ENCODE results near the gene CCT3. TPM values are rescaled to one million over a fixed set of nuclear protein-coding genes. Genes with fewer than 3 reads are reported as not detected.

Gene CCT3
- total and polyA plus RNA-seq, 2 experiments from 2014 or later: 405 to 618 TPM

- no peak for TF ChIP-seq ETS1 (IDR thresholded peaks at IDR 0.05)
These were observed 69.8 kb downstream of the CCT3 start (continued) for GRCh38 chr1:156268336-156268735.

GRCh38 chr1:156266051-156266450, 72.0 kb downstream of the CCT3 start:
- Histone ChIP-seq H3K4me1 (ENCODE audit: insufficient read depth) (no peaks in the 10 kb centered on the region), H3K27me3 (ENCODE audit: insufficient read depth) (no peaks in the 10 kb centered on the region), H3K9me2 (ENCODE audit: insufficient read depth) (no peaks in the 10 kb centered on the region), H3K27ac (ENCODE audit: low read depth) (no peak overlapping the region), H4K20me1 (replicated peaks; ENCODE audit: insufficient read depth) (peaks cover 24% of the 10 kb centered on the region), H3K4me3 (no peak overlapping the region), H2AFZ (no peak overlapping the region), H3F3A (replicated peaks; ENCODE audit: low read depth) (peaks cover 21% of the 10 kb centered on the region; the same call in 1 of the 2 replicates), H3K4me2 (no peak overlapping the region), H3K36me3 (ENCODE audit: insufficient read depth) (peaks cover 74% of the 10 kb centered on the region), H3K79me2 (replicated peaks; ENCODE audit: insufficient read depth) (no peaks in the 10 kb centered on the region)
- ATAC-seq (no peak), DNase-seq (ENCODE audit: low spot score) (no peak)
- Mint-ChIP-seq H3K36me3 (ENCODE audit: low read depth) (peaks cover 80% of the 10 kb centered on the region), H3K4me3 (no peak overlapping the region), H3K4me1 (no peaks in the 10 kb centered on the region), H3K9me3 (no peaks in the 10 kb centered on the region), H3K27ac (no peak overlapping the region), H3K27me3 (ENCODE audit: insufficient read depth, low read depth, poor library complexity) (peaks cover 3% of the 10 kb centered on the region)
- TF ChIP-seq ZNF331 (CRISPR knock-in tag; IDR thresholded peaks at IDR 0.05; ENCODE audit: low read depth): no peak
- no peak for TF ChIP-seq REST (IDR thresholded peaks at IDR 0.05; ENCODE audit: unreplicated experiment)
- TF ChIP-seq STAT1 (IDR thresholded peaks at IDR 0.05; ENCODE audit: unreplicated experiment): no peak
- TF ChIP-seq NANOG (IDR thresholded peaks at IDR 0.05; ENCODE audit: borderline replicate concordance): no peak
- TF ChIP-seq JUNB (IDR thresholded peaks at IDR 0.05; ENCODE audit: unreplicated experiment): no peak
- no peak for TF ChIP-seq EZH2phosphoT487 (IDR thresholded peaks at IDR 0.05; ENCODE audit: unreplicated experiment)
- TF ChIP-seq CTCF (conservative IDR thresholded peaks at IDR 0.05; ENCODE audit: low read depth in 2 of 2): no peak
- no peak for TF ChIP-seq EZH2 (IDR thresholded peaks at IDR 0.05; ENCODE audit: low read depth, unreplicated experiment)
- no peak for TF ChIP-seq POLR2AphosphoS5 (IDR thresholded peaks at IDR 0.05; ENCODE audit: low read depth)

Measured in GM23338 (cell line).